GM04504 (cell line): Measurements from ENCODE around the gene THOC1.
A peak's percentile ranks its signal among the peaks of the same experiment; 100 is the strongest.
"Not testable (repeated sequence)": the region's sequence is repeated elsewhere in the genome, so short reads cannot be mapped to it uniquely, and the experiment has no call there.

Experiments used
- DNase-seq: peaks from one replicate; pipeline ENCODE4 v3.0.0-alpha.2; 2012; ENCODE audit warnings: low read depth

THOC1 gene, protein sequence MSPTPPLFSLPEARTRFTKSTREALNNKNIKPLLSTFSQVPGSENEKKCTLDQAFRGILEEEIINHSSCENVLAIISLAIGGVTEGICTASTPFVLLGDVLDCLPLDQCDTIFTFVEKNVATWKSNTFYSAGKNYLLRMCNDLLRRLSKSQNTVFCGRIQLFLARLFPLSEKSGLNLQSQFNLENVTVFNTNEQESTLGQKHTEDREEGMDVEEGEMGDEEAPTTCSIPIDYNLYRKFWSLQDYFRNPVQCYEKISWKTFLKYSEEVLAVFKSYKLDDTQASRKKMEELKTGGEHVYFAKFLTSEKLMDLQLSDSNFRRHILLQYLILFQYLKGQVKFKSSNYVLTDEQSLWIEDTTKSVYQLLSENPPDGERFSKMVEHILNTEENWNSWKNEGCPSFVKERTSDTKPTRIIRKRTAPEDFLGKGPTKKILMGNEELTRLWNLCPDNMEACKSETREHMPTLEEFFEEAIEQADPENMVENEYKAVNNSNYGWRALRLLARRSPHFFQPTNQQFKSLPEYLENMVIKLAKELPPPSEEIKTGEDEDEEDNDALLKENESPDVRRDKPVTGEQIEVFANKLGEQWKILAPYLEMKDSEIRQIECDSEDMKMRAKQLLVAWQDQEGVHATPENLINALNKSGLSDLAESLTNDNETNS

DNA sequence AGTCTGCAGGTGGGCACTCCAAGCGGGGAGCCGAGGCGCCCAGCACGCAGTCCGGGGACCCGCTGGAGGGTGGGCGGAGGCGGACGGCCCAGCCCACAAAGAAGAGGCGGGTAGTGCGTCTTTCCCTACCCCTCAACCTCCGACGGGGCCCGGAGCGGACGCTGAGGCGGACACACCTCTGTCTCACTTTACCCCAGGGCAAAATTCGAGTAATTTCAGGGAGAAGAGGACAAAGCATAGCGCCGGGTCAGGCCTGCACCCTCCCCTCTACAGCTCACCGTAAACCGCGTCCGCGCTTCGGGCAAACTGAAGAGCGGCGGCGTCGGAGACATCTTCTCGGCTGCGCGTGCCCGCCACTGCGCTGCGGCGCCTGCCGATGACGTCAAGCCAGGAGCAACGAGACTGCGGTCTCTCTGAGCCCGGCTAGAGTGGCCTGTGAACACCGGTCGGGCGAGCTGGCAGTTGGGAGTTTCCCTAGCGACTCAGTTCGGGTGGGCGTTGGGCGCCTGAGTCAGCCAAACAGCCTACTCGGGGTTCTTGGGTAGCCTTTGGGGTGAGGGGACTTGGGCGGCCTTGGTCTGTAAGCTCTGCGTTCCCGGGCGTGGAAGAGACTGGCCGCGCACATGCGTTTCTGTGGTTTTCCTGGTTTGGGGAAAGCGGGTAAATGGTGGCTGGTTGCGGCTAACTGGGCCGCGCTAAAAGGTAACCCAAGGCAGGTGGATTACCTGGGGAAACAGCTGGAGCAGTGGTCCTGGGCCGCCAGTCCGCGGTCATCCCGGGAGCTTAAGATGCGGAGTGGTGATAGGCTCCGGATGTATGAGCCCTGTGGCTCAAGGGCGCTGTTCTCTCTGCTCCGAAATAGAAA, at the start of gene THOC1:
TSS of gene THOC1 (minus strand) at position 360 of the 865 bp plus-strand sequence. CDS start at position 332, 28 bp downstream.
- DNase-seq: peak; percentile 72

- DNase-seq: no peak
Observed at GRCh38 chr18:317618-318017, 49.8 kb upstream of the THOC1 start.

DNA sequence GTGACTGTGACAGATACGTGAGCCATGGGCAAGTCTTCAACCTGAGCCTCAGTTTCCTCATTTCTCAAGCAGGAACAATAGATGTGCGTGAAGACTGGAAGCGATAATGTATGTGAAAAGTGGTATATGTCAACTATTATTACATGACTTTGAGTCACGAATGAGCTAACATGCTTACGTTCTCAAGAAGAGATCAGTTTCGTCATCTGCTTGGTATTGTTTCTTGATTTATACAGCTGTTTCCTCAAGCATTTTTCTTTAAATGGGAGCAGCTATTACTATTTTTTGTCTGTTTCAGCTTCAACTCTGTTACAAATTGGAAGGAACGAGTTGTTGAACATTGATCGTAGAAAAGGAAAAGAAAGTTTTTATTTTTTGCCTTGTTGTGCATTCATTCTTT, 48.5 kb upstream of the THOC1 start:
- no peak for DNase-seq

- DNase-seq: no peak
Observed at GRCh38 chr18:313931-314330, 46.1 kb upstream of the THOC1 start.

DNA sequence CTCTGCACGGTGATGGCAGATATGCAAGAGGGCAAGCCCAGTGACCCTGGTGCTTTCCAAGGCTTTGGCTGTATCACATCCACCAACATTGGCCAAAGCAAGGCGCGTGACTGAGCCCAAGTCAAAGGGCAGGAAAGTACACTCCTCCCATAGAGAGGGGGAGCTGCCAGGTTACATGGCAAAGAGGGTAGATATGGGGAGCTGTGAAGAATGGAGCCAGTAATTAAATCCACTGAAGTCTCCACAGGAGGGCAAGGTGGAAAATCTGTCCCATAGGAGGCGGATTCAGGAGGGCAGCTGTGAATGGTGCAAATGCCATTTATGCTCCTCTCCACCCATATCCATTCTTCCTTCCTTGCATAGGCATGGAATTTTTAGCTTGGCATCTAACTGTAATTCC, 44.6 kb upstream of the THOC1 start:
- DNase-seq: no peak

- DNase-seq: no peak
Observed at GRCh38 chr18:310042-310441, 42.2 kb upstream of the THOC1 start.

GRCh38 chr18:308086-308485, 40.2 kb upstream of the THOC1 start:
- DNase-seq: not testable (repeated sequence)

- no peak for DNase-seq
Observed at GRCh38 chr18:306608-307255, 38.9 kb upstream of the THOC1 start.

DNA sequence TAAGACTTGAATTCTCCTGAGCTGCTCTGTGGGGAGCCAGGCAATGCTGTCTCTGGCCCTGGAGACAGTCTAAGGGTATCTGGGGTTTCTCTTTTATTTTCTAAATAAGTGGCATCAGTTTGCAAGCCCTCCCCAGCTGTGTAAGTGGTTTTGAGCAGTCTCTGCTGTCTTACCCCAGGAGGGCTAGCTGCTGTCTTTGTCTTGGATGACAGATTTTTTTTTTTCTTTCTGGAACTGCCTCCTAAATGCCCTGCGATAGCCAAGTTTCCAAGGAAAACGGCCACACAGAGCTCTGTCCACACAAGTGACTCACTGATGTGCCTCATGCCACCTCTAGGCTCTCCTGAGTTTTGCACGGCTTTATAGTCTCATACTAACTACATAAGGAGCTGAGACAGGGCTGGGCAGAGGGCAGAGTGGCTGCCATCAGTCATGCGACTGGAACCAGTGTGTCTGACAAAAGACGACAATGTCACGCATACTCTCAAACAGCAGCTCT, 37.2 kb upstream of the THOC1 start:
- DNase-seq: no peak

DNA sequence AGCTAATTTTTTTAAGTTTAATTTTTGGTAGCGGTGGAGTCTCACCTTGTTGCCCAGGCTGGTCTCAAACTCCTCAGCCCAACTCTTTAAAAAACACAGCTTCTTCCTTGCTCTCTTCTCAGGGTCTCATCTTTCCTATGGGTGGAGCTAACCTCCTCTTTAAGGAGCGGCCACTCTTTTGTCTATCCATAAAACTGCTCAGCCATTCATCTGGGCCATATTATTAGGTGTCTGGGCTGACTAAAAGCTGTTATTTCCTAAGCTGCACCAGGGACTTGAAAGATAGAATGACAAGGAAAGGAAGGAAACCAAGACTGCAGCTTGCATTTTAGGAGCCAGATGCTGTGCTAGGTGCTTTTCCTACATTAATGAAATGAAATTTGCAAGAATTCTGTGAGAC, 35.8 kb upstream of the THOC1 start:
- no peak for DNase-seq

DNA sequence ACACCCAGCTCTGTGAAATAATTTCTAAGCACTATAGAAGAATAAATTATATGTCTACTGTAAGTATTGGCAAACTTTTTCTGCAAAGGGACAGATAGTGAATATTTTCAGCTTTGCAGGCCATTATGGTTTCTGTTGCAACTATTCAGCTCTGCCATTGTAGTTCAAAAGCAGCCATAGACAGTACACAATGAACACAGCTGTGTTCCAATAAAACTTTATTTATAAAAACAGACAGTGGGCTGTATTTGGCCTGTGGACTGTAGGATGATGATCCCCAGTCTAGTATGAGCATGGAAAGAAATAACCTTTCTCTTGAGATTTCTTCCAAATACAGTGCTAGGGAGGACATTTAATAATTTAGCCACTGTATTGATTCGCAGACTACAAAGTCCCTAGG, 35.2 kb upstream of the THOC1 start:
- DNase-seq: no peak

DNA sequence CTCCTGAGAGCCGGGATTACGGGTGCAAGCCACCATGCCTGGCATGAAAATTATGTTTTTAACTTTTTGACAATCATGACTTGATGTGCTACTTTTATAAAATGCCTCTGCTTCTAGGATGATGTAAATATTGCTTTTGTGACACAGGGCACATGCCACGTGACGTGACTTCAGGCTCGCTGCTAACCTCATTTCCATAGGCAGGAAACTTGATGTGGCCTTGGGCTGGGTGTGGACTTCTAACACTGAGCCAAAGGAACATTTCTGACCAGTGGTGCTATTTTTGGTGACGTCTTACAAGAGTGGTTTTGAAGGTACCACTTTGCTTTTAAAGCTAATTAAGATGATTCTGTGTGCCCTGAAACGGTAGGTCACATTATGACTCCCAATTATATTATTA, 34.2 kb upstream of the THOC1 start:
- no peak for DNase-seq

GRCh38 chr18:297936-298335, 30.1 kb upstream of the THOC1 start:
- DNase-seq: no peak

DNA sequence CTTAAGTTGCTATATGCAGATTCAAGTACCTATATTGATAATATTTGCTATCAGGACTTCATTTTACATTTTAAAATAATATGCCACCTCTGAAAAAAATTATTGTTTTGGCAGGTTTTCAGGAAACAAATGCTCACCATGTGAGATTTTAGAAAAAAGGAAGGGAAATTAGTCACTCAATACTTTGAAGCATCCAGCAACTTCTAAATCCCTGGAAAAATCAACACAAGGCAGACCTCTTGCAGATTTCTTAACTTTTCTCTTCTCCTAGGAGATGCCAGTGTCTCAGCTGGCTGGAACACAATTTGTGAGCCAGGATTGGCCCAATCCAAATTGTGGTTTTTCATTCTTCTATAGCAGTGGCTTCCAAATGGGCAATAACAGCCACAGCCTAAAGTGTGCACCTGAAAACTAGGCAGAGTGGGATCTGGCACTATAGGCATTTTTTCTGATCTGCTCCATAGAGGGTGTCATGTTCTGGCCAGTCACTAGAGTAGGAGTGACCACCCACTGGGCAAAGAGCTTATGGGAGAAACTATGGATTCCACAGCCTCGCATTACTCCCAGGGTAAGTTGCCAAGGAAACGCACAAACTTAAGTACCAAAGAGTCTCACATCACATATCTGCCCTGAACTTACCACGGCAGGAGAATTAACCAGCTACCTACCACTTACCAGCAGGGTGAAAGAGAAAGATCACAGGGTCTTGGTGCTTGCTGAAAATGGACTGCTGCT, 28.1 kb upstream of the THOC1 start:
- DNase-seq: no peak

GRCh38 chr18:294566-294965, 26.7 kb upstream of the THOC1 start:
- DNase-seq: no peak

- no peak for DNase-seq
Observed at GRCh38 chr18:293536-293935, 25.7 kb upstream of the THOC1 start.

DNA sequence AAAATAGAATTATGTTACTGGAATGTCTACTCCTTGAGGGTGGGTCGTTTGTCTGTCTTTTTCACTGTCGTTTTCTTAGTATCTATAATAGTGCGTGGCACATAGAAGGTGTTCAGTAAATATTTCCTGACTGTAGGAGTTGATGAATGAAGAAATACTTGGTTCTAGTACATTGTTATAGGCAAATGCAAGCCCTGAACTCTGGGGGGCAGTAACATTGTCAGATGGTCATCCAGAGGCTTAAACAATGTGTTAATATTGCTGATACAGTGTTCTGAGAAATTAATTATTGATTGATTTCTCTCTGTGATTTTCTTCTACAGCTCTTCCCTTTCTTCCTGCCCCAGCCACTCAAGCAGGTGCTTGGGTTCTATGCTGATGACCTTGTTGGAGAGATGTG, 24.4 kb upstream of the THOC1 start:
- DNase-seq: no peak

GRCh38 chr18:289970-290369, 22.1 kb upstream of the THOC1 start:
- not testable (repeated sequence) for DNase-seq

GRCh38 chr18:289026-289425, 21.2 kb upstream of the THOC1 start:
- no peak for DNase-seq

DNA sequence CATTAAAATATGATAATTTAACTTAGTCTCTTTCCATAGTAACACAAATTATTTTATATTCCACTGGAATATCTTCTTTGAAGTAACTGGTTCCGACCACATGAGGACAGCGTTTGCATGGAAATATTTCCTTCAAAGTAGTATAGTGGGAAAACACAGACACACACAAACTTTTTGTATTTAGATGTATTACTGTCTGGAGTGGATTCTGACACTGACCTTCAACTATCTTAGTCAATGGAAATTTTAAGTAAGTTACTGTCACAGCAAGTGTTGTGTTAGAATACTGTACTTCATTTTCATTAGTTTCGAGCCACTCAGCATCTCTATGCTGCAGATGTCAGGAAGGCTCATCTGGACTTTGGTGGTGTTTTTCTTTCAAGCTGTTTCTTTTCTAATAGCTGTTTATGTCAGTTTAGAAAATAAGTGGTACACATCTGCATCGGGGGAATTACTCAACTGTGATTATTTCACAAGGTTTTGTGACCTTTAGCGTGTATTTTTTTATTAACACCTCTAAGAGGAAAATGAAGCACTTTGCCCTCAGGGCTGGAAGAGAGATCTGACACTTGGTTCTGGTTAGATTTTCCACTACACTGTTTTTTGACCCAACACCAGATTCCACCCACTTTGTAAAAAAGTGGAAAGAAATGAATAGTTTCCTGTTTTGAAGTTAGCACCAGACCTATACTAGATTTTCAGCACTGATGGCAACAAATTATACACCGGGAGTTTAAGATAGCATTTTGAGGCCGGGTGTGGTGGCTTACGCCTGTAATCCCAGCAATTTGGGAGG, 18.9 kb upstream of the THOC1 start:
- DNase-seq: no peak
